ENCODE measurements around the gene AKAP1. TPM values are rescaled to one million over a fixed set of nuclear protein-coding genes. Genes with fewer than 3 reads are reported as not detected.
"Not testable (repeated sequence)": the region's sequence is repeated elsewhere in the genome, so short reads cannot be mapped to it uniquely, and the experiment has no call there.

Gene AKAP1
- total RNA-seq, 1 donor from 2014 or later: 60.0 TPM

- ATAC-seq (peak; percentile 79), DNase-seq (ENCODE audit: low spot score) (peak; percentile 55)
Observed at GRCh38 chr17:57073626-57074025, 11.4 kb upstream of the AKAP1 start.

- no peak for DNase-seq (ENCODE audit: low spot score)
Observed at GRCh38 chr17:57075193-57075592, 9.9 kb upstream of the AKAP1 start.

GRCh38 chr17:57075785-57076184, 9.3 kb upstream of the AKAP1 start:
- ATAC-seq: no peak
- DNase-seq (ENCODE audit: low spot score): no peak

More at GRCh38 chr17:57075193-57075592, 9.9 kb upstream of the AKAP1 start:
- no peak for ATAC-seq

- DNase-seq (ENCODE audit: low spot score) (no peak), ATAC-seq (no peak)
Observed at GRCh38 chr17:57077000-57077399, 8.0 kb upstream of the AKAP1 start.

GRCh38 chr17:57078274-57078673, 6.8 kb upstream of the AKAP1 start:
- no peak for ATAC-seq
- DNase-seq (ENCODE audit: low spot score): no peak

- ATAC-seq (no peak), DNase-seq (ENCODE audit: low spot score) (no peak)
Observed at GRCh38 chr17:57080718-57081117, 4.3 kb upstream of the AKAP1 start.

GRCh38 chr17:57082441-57082840, 2.6 kb upstream of the AKAP1 start:
- DNase-seq (ENCODE audit: low spot score) (no peak), ATAC-seq (no peak)

- no peak for DNase-seq (ENCODE audit: low spot score)
- ATAC-seq: no peak
Observed at GRCh38 chr17:57084361-57084801, 665 bp upstream of the AKAP1 start.

GRCh38 chr17:57085448-57086068, 512 bp downstream of the AKAP1 start:
- DNase-seq (ENCODE audit: low spot score) (peak; percentile 95), ATAC-seq (peak; percentile 74)

- DNase-seq (ENCODE audit: low spot score) (peak; percentile 76), ATAC-seq (peak; percentile 31)
Observed at GRCh38 chr17:57086069-57086930, 1.3 kb downstream of the AKAP1 start.

GRCh38 chr17:57088298-57088697, 3.3 kb downstream of the AKAP1 start:
- no peak for ATAC-seq
- no peak for DNase-seq (ENCODE audit: low spot score)

- DNase-seq (ENCODE audit: low spot score) (no peak), ATAC-seq (no peak)
Observed at GRCh38 chr17:57089391-57089790, 4.3 kb downstream of the AKAP1 start.

- no peak for DNase-seq (ENCODE audit: low spot score)
- ATAC-seq: peak; percentile 2
Observed at GRCh38 chr17:57090560-57091185, 5.6 kb downstream of the AKAP1 start.

- ATAC-seq: peak; percentile 80
- DNase-seq (ENCODE audit: low spot score): peak; percentile 85
Observed at GRCh38 chr17:57091186-57091618, 6.2 kb downstream of the AKAP1 start.

- ATAC-seq (no peak), DNase-seq (ENCODE audit: low spot score) (no peak)
Observed at GRCh38 chr17:57092171-57092570, 7.1 kb downstream of the AKAP1 start.

- ATAC-seq: no peak
- DNase-seq (ENCODE audit: low spot score): no peak
Observed at GRCh38 chr17:57092779-57093178, 7.7 kb downstream of the AKAP1 start.

- DNase-seq (ENCODE audit: low spot score): peak; percentile 81
- peak; percentile 79 for ATAC-seq
Observed at GRCh38 chr17:57096472-57097202, 11.6 kb downstream of the AKAP1 start.

- DNase-seq (ENCODE audit: low spot score): peak; percentile 61
- ATAC-seq: peak; percentile 60
Observed at GRCh38 chr17:57097832-57098421, 12.9 kb downstream of the AKAP1 start.

- no peak for ATAC-seq
- DNase-seq (ENCODE audit: low spot score): no peak
Observed at GRCh38 chr17:57099165-57099564, 14.1 kb downstream of the AKAP1 start.

GRCh38 chr17:57102122-57102521, 17.1 kb downstream of the AKAP1 start:
- ATAC-seq (no peak), DNase-seq (ENCODE audit: low spot score) (no peak)

GRCh38 chr17:57102660-57103059, 17.6 kb downstream of the AKAP1 start:
- ATAC-seq; DNase-seq (ENCODE audit: low spot score): not testable (repeated sequence)

Measured in left lobe of liver (tissue), 2 donors.